IMR-90 (cell line): ENCODE data around the gene GLP2R. TPM values are rescaled to one million over a fixed set of nuclear protein-coding genes. Genes with fewer than 3 reads are reported as not detected.

ENCODE experiments used
- ATAC-seq: fragments of 200-7000 bp; cut with Tn5 transposase; 2 replicates; pipeline ENCODE4 v1.9.1; 2020; ENCODE audit warnings: low read depth, mild to moderate bottlenecking, moderate library complexity
- BruUV-seq: library from RNA; stranded (reverse); fragments of 400-500 nt; replicated peaks from 2 replicates; lab custom pipeline; 2021; lab: Mats Ljungman, UMichigan
- CTCF ChIA-PET: fragments of 300-600 bp; formaldehyde crosslinking; extraction: SDS; loops from one replicate; lab custom pipeline; 2021; ENCODE audit warnings: antibody characterized with exemption; lab: Yijun Ruan, JAX
- POLR2A ChIA-PET: fragments of 300-600 bp; sonication (Branson Sonifier 250); formaldehyde crosslinking; loops from one replicate; lab custom pipeline; 2022; ENCODE audit warnings: antibody characterized with exemption; ENCODE audit not compliant: unreplicated experiment; lab: Charles Lee
- DNase-seq: peaks from one replicate; pipeline ENCODE4 v3.0.0; 2013
- H2AFZ ChIP-seq: replicated peaks from 2 replicates; pipeline ENCODE3; 2013; ENCODE audit warnings: low read length, mild to moderate bottlenecking; ENCODE audit not compliant: poor library complexity
- H2AK5ac ChIP-seq: 2 replicates; pipeline ENCODE4 v1.6.1; 2013; ENCODE audit warnings: low read depth, low read length, inconsistent platforms
- H2AK9ac ChIP-seq: replicated peaks from 2 replicates; pipeline ENCODE3; 2013; ENCODE audit warnings: mild to moderate bottlenecking, low read depth, low read length, moderate library complexity; ENCODE audit not compliant: poor library complexity
- H2BK120ac ChIP-seq: 2 replicates; pipeline ENCODE4 v1.6.1; 2013; ENCODE audit warnings: low read depth, low read length, inconsistent platforms
- H2BK15ac ChIP-seq: 3 replicates; pipeline ENCODE4 v1.6.1; 2013; ENCODE audit warnings: low read depth, low read length, inconsistent platforms
- H2BK20ac ChIP-seq: 2 replicates; pipeline ENCODE4 v1.6.1; 2013; ENCODE audit warnings: low read depth, mild to moderate bottlenecking, inconsistent platforms, low read length, moderate library complexity
- H2BK5ac ChIP-seq: 2 replicates; pipeline ENCODE4 v1.6.1; 2013; ENCODE audit warnings: mild to moderate bottlenecking, low read depth, low read length, inconsistent platforms; ENCODE audit not compliant: poor library complexity, severe bottlenecking
- H3K14ac ChIP-seq: replicated peaks from 2 replicates; pipeline ENCODE4 v1.6.1; 2013; ENCODE audit warnings: low read depth, low read length, inconsistent platforms
- H3K18ac ChIP-seq: 2 replicates; pipeline ENCODE4 v1.6.1; 2013; ENCODE audit warnings: low read depth, low read length, control low read depth
- H3K23ac ChIP-seq: 2 replicates; pipeline ENCODE4 v1.6.1; 2013; ENCODE audit warnings: low read depth, low read length, inconsistent platforms
- H3K27ac ChIP-seq: 2 replicates; pipeline ENCODE4 v1.5.1; 2013; ENCODE audit warnings: mild to moderate bottlenecking, control low read depth, low read length; ENCODE audit not compliant: insufficient read depth
- H3K27me3 ChIP-seq: 2 replicates; pipeline ENCODE4 v1.6.1; 2013; ENCODE audit warnings: low read length; ENCODE audit not compliant: control insufficient read depth, insufficient read depth
- H3K36me3 ChIP-seq: 2 replicates; pipeline ENCODE4 v1.6.1; 2013; ENCODE audit warnings: low read length, mixed read lengths; ENCODE audit not compliant: control insufficient read depth, insufficient read depth
- H3K4ac ChIP-seq: 2 replicates; pipeline ENCODE4 v1.6.1; 2013; ENCODE audit warnings: low read depth, low read length, inconsistent platforms
- H3K4me1 ChIP-seq: 2 replicates; pipeline ENCODE4 v1.6.1; 2013; ENCODE audit warnings: low read length, mixed read lengths; ENCODE audit not compliant: control insufficient read depth, insufficient read depth
- H3K4me2 ChIP-seq: 2 replicates; pipeline ENCODE4 v1.6.1; 2013; ENCODE audit warnings: low read depth, mild to moderate bottlenecking, control low read depth, low read length, moderate library complexity
- H3K4me3 ChIP-seq: 2 replicates; pipeline ENCODE4 v1.5.1; 2013; ENCODE audit warnings: low read depth, mild to moderate bottlenecking, control low read depth, low read length, moderate library complexity; ENCODE audit not compliant: insufficient read depth
- H3K56ac ChIP-seq: 2 replicates; pipeline ENCODE4 v1.6.1; 2013; ENCODE audit warnings: low read length, inconsistent platforms; ENCODE audit not compliant: insufficient read depth; ENCODE audit errors: extremely low read depth
- H3K79me1 ChIP-seq, 2 experiments: 2 replicates each; pipeline ENCODE4 v1.6.1; 2013; ENCODE audit warnings: low read length in 2 of 2, inconsistent platforms in 1 of 2, low read depth in 1 of 2
- H3K9ac ChIP-seq: 2 replicates; pipeline ENCODE4 v1.6.1; 2013; ENCODE audit warnings: low read depth, low read length, control low read depth
- H3K9me1 ChIP-seq: 2 replicates; pipeline ENCODE4 v1.6.1; 2013; ENCODE audit warnings: low read length, inconsistent platforms; ENCODE audit not compliant: insufficient read depth
- H3K9me3 ChIP-seq: 2 replicates; pipeline ENCODE4 v1.6.1; 2013; ENCODE audit warnings: low read length; ENCODE audit not compliant: control insufficient read depth, insufficient read depth
- H4K20me1 ChIP-seq: 2 replicates; pipeline ENCODE4 v1.6.1; 2013; ENCODE audit warnings: low read length, inconsistent platforms; ENCODE audit not compliant: insufficient read depth
- H4K5ac ChIP-seq: 2 replicates; pipeline ENCODE4 v1.6.1; 2013; ENCODE audit warnings: mild to moderate bottlenecking, low read depth, low read length, control low read depth
- H4K8ac ChIP-seq, 2 experiments: 2 replicates each; pipeline ENCODE4 v1.6.1; 2013; ENCODE audit warnings: low read depth in 2 of 2, low read length in 2 of 2, control low read depth in 1 of 2, inconsistent platforms in 1 of 2
- H4K91ac ChIP-seq: 2 replicates; pipeline ENCODE4 v1.6.1; 2013; ENCODE audit warnings: low read depth, low read length, inconsistent platforms; ENCODE audit not compliant: insufficient read depth
- CTCF ChIP-seq: conservative IDR thresholded peaks from 2 replicates; pipeline ENCODE4 v1.5.1; 2012; ENCODE audit warnings: mild to moderate bottlenecking, low read depth, low read length, improper control_type of control experiment
- ELK1 ChIP-seq: fragments of 150-350 bp; IDR thresholded peaks from 2 replicates; pipeline ENCODE4 v1.6.1; 2016; ENCODE audit warnings: low read depth, mild to moderate bottlenecking, low read length, moderate library complexity, borderline replicate concordance
- FOS ChIP-seq: fragments of 150-350 bp; IDR thresholded peaks from 2 replicates; pipeline ENCODE4 v1.6.1; 2016; ENCODE audit warnings: low read depth, low read length
- MAFK ChIP-seq: IDR thresholded peaks from 2 replicates; pipeline ENCODE4 v1.6.1; 2012; ENCODE audit warnings: low read depth, low read length, improper control_type of control experiment
- MAZ ChIP-seq: IDR thresholded peaks from 2 replicates; pipeline ENCODE4 v1.6.1; 2012; ENCODE audit warnings: low read depth, mild to moderate bottlenecking, low read length, improper control_type of control experiment, moderate library complexity, borderline replicate concordance
- POLR2A ChIP-seq: IDR thresholded peaks from 2 replicates; pipeline ENCODE4 v1.6.1; 2012; ENCODE audit warnings: mild to moderate bottlenecking, low read depth, low read length
- RAD21 ChIP-seq: IDR thresholded peaks from 2 replicates; pipeline ENCODE4 v1.6.1; 2012; ENCODE audit warnings: low read length, improper control_type of control experiment
- RCOR1 ChIP-seq: IDR thresholded peaks from 2 replicates; pipeline ENCODE4 v1.6.1; 2012; ENCODE audit warnings: mild to moderate bottlenecking, low read length, improper control_type of control experiment; ENCODE audit not compliant: insufficient replicate concordance
- RFX5 ChIP-seq: IDR thresholded peaks from 2 replicates; pipeline ENCODE4 v1.8.0; 2012; ENCODE audit warnings: low read depth, mild to moderate bottlenecking, low read length, moderate library complexity
- SMC3 ChIP-seq: fragments of 150-350 bp; IDR thresholded peaks from 2 replicates; pipeline ENCODE4 v1.6.1; 2016; ENCODE audit warnings: low read depth, mild to moderate bottlenecking, antibody characterized with exemption, low read length, moderate library complexity
- USF2 ChIP-seq: fragments of 150-350 bp; IDR thresholded peaks from 2 replicates; pipeline ENCODE4 v1.6.1; 2017; ENCODE audit warnings: mild to moderate bottlenecking, antibody characterized with exemption, low read length, low read depth
- WGBS, 2 experiments: methylation state at CpG; one replicate each; pipeline versions ENCODE4 v1.1.5 to v1.1.7; 2013; ENCODE audit warnings: missing lambda C conversion rate in 2 of 2; ENCODE audit not compliant: insufficient read length in 1 of 2; ENCODE audit errors: extremely low coverage in 2 of 2; 5-methylcytosine and 5-hydroxymethylcytosine counted together
- dilution Hi-C: fragments of 300-500 bp; cut with HindIII; formaldehyde crosslinking; loops from one replicate; pipeline ENCODE4 v1.14.3; 2018; ENCODE audit warnings: low sequenced_read_pairs; ENCODE audit not compliant: unreplicated experiment
- in situ Hi-C: fragments of 300-500 bp; cut with MboI; formaldehyde crosslinking; loops from 3 replicates; pipeline ENCODE4 v1.14.3; 2019; ENCODE audit warnings: low sequenced_read_pairs, inconsistent platforms, mixed read lengths
- intact Hi-C: fragments of 100-400 bp; cut with micrococcal nuclease; formaldehyde crosslinking; loops from 2 replicates; pipeline ENCODE4 v1.10.0; 2022
- polyA plus RNA-seq, 3 experiments: library from polyadenylated mRNA; depleted of rRNA; stranded (reverse); fragments of >200 nt; gene quantifications; 2 replicates each; pipeline ENCODE4 v1.2.3, GENCODE V29; 2012; ENCODE audit warnings: low replicate concordance in 1 of 3
- total RNA-seq: library from RNA; depleted of rRNA; stranded (reverse); fragments of >200 nt; gene quantifications from 2 replicates; pipeline ENCODE4 v1.2.3, GENCODE V29; 2012

The GLP2R gene
- total and polyA plus RNA-seq, 2 of the 4 experiments (the other 2 are of a cell fraction), result 0.07 TPM; not detected in 1

- Histone ChIP-seq H4K5ac (no peak overlapping the region), H3K27me3 (no peaks in the 10 kb centered on the region), H3K56ac (no peak overlapping the region), H2AK5ac (no peak overlapping the region), H3K4me3 (no peak overlapping the region), H4K20me1 (no peaks in the 10 kb centered on the region), H3K4ac (no peak overlapping the region), H3K4me1 (no peaks in the 10 kb centered on the region), H4K91ac (no peak overlapping the region), H3K79me1 (no peaks in the 10 kb centered on the region), H2AFZ (no peak overlapping the region), H3K27ac (no peak overlapping the region), H2BK20ac (no peak overlapping the region), H3K9me3 (no peaks in the 10 kb centered on the region), H2BK15ac (no peak overlapping the region), H3K9me1 (no peaks in the 10 kb centered on the region), H2AK9ac (no peak overlapping the region), H2BK5ac (no peak overlapping the region), H3K18ac (no peak overlapping the region), H3K9ac (no peak overlapping the region), H3K14ac (no peak overlapping the region), H3K4me2 (no peak overlapping the region), H4K8ac (no peak overlapping the region), H3K36me3 (no peaks in the 10 kb centered on the region), H2BK120ac (no peak overlapping the region), H3K23ac (no peak overlapping the region)
- 29% methylated on average over 1 of the region's 2 CpGs; no CpG with 5 or more reads in 1 of the 2 experiments for WGBS, 2 experiments
- in situ Hi-C loops (no loop called here), dilution Hi-C loops (no loop called here), intact Hi-C loops (no loop called here)
- ChIA-PET CTCF (interaction anchor here (0.8 to 1.8 kb wide), 7 partner anchors 9 to 99 kb away, joined by 3 to 6 read pairs (median 4); partner anchors contain the start of genes DHRS7C and RCVRN), POLR2A (no interaction called here)
- ATAC-seq (0 out of 2 replicates have a peak, but pooled peaks have one; percentile 37), DNase-seq (no peak)
- BruUV-seq, result no TSS peak
- TF ChIP-seq FOS (no peak), CTCF (peak; percentile 34; the same call in 1 of the 2 replicates), USF2 (no peak), RAD21 (peak; percentile 18; the same call in 1 of the 2 replicates), MAFK (no peak), ELK1 (no peak), SMC3 (peak; percentile 29; the same call in 1 of the 2 replicates), RCOR1 (no peak), POLR2A (no peak), MAZ (no peak), RFX5 (no peak)
Measured at GRCh38 chr17:9890124-9890523, 64.4 kb downstream of the GLP2R start.
